GM23338 (cell line): ENCODE measurements around the gene GRID1. TPM values are rescaled to one million over a fixed set of nuclear protein-coding genes. Genes with fewer than 3 reads are reported as not detected.
"Not testable (repeated sequence)": the region's sequence is repeated elsewhere in the genome, so short reads cannot be mapped to it uniquely, and the experiment has no call there.

ENCODE experiments used
- ATAC-seq: fragments of 200-7000 bp; cut with Tn5 transposase; 3 replicates; pipeline ENCODE4 v1.9.1; 2020
- DNase-seq: peaks from one replicate; pipeline ENCODE4 v3.0.0-alpha.2; 2015; ENCODE audit warnings: low spot score
- H2AFZ ChIP-seq: fragments of 200-600 bp; sonication (generic); 2 replicates; pipeline ENCODE4 v1.8.0; 2016; ENCODE audit warnings: antibody characterized with exemption, mild to moderate bottlenecking, moderate library complexity
- H3F3A ChIP-seq: fragments of 200-600 bp; sonication (generic); replicated peaks from 2 replicates; pipeline ENCODE4 v1.8.0; 2017; ENCODE audit warnings: antibody characterized with exemption, mixed run types, low read depth
- H3K27ac ChIP-seq: fragments of 200-600 bp; sonication (generic); 2 replicates; pipeline ENCODE4 v1.6.1; 2016; ENCODE audit warnings: low read depth
- H3K27me3 ChIP-seq: fragments of 200-600 bp; sonication (generic); 2 replicates; pipeline ENCODE4 v1.8.0; 2016; ENCODE audit warnings: mild to moderate bottlenecking, mixed run types, moderate library complexity; ENCODE audit not compliant: insufficient read depth
- H3K36me3 ChIP-seq: fragments of 200-600 bp; sonication (generic); 2 replicates; pipeline ENCODE4 v1.8.0; 2016; ENCODE audit warnings: mild to moderate bottlenecking; ENCODE audit not compliant: insufficient read depth
- H3K4me1 ChIP-seq: fragments of 200-600 bp; sonication (generic); 2 replicates; pipeline ENCODE4 v1.8.0; 2016; ENCODE audit warnings: mild to moderate bottlenecking, moderate library complexity; ENCODE audit not compliant: insufficient read depth
- H3K4me2 ChIP-seq: fragments of 200-600 bp; sonication (generic); 2 replicates; pipeline ENCODE4 v1.7.1; 2017; ENCODE audit warnings: mixed run types
- H3K4me3 ChIP-seq: fragments of 200-600 bp; sonication (generic); 2 replicates; pipeline ENCODE4 v1.6.1; 2016; ENCODE audit warnings: mixed run types
- H3K79me2 ChIP-seq: fragments of 200-600 bp; sonication (generic); replicated peaks from 2 replicates; pipeline ENCODE4 v1.8.0; 2017; ENCODE audit warnings: mild to moderate bottlenecking; ENCODE audit not compliant: insufficient read depth
- H3K9me2 ChIP-seq: fragments of 200-600 bp; sonication (generic); 2 replicates; pipeline ENCODE4 v1.8.0; 2017; ENCODE audit not compliant: insufficient read depth
- H4K20me1 ChIP-seq: fragments of 200-600 bp; sonication (generic); replicated peaks from 2 replicates; pipeline ENCODE4 v1.8.0; 2017; ENCODE audit warnings: mild to moderate bottlenecking; ENCODE audit not compliant: insufficient read depth
- H3K27ac Mint-ChIP-seq: 2 replicates; pipeline ENCODE4 v1.8.0; 2020; ENCODE audit warnings: inconsistent platforms, mild to moderate bottlenecking, moderate library complexity, mixed read lengths
- H3K27me3 Mint-ChIP-seq: 3 replicates; pipeline ENCODE4 v1.8.0; 2022; ENCODE audit warnings: low read depth, mild to moderate bottlenecking, moderate library complexity, mixed read lengths, inconsistent platforms; ENCODE audit not compliant: insufficient read depth, poor library complexity
- H3K36me3 Mint-ChIP-seq: 3 replicates; pipeline ENCODE4 v1.8.0; 2021; ENCODE audit warnings: low read depth, mild to moderate bottlenecking, inconsistent platforms, moderate library complexity, mixed read lengths
- H3K4me1 Mint-ChIP-seq: 3 replicates; pipeline ENCODE4 v1.8.0; 2020; ENCODE audit warnings: mild to moderate bottlenecking, inconsistent platforms, mixed read lengths
- H3K4me3 Mint-ChIP-seq: 3 replicates; pipeline ENCODE4 v1.8.0; 2021; ENCODE audit warnings: moderate library complexity, mild to moderate bottlenecking, inconsistent platforms, mixed read lengths
- H3K9me3 Mint-ChIP-seq: 3 replicates; pipeline ENCODE4 v1.8.0; 2020; ENCODE audit warnings: moderate library complexity, mild to moderate bottlenecking, inconsistent platforms, mixed read lengths
- CREB1 ChIP-seq: fragments of 250-450 bp; sonication (Bioruptor Pico); IDR thresholded peaks from 2 replicates; pipeline ENCODE4 v1.5.0; 2020; ENCODE audit warnings: low read depth, mild to moderate bottlenecking, moderate library complexity
- ETS1 ChIP-seq: IDR thresholded peaks from 2 replicates; pipeline ENCODE4 v1.6.1; 2016; ENCODE audit warnings: antibody characterized with exemption
- EZH2 ChIP-seq: fragments of 200-600 bp; sonication (generic); IDR thresholded peaks from one replicate; pipeline ENCODE4 v1.8.0; 2017; ENCODE audit warnings: antibody characterized with exemption, mild to moderate bottlenecking, low read depth; ENCODE audit not compliant: unreplicated experiment
- EZH2phosphoT487 ChIP-seq: fragments of 200-600 bp; sonication (generic); IDR thresholded peaks from one replicate; pipeline ENCODE4 v1.8.1; 2018; ENCODE audit warnings: antibody characterized with exemption; ENCODE audit not compliant: unreplicated experiment
- NANOG ChIP-seq: IDR thresholded peaks from 2 replicates; pipeline ENCODE4 v1.6.1; 2016; ENCODE audit warnings: antibody characterized with exemption, borderline replicate concordance
- STAT1 ChIP-seq: IDR thresholded peaks from one replicate; pipeline ENCODE4 v1.6.1; 2016; ENCODE audit warnings: antibody characterized with exemption; ENCODE audit not compliant: unreplicated experiment
- ZNF331 ChIP-seq: fragments of 250-450 bp; sonication (Bioruptor Pico); IDR thresholded peaks from 2 replicates; pipeline ENCODE4 v1.5.0; 2020; ENCODE audit warnings: low read depth, mild to moderate bottlenecking, moderate library complexity
- ZNF462 ChIP-seq: fragments of 250-450 bp; sonication (Bioruptor Pico); IDR thresholded peaks from 2 replicates; pipeline ENCODE4 v1.5.0; 2020; ENCODE audit warnings: mild to moderate bottlenecking, moderate library complexity
- polyA plus RNA-seq: library from polyadenylated mRNA; unstranded; fragments of >200 nt; fragmentation: Nextera tagmentation; extraction: Ambion mirVana; gene quantifications from 2 replicates; pipeline ENCODE4 v1.2.1, GENCODE V29; 2016
- total RNA-seq: library from RNA; depleted of rRNA; stranded (reverse); fragments of >200 nt; shearing (Covaris generic); gene quantifications from 2 replicates; pipeline ENCODE4 v1.2.3, GENCODE V29; 2014
- TF ChIP-seq, protein P1 (sequence below): IDR thresholded peaks from one replicate; pipeline ENCODE4 v1.6.1; 2018; ENCODE audit warnings: antibody characterized with exemption; ENCODE audit not compliant: unreplicated experiment

GRID1 gene
- total and polyA plus RNA-seq, 2 experiments from 2014 or later, result 0.14 to 0.15 TPM

GRCh38 chr10:85847085-85847484 is 519.5 kb downstream of the GRID1 start:
- no peaks in the 10 kb centered on the region for H3K79me2 ChIP-seq
- Mint-ChIP-seq H3K36me3 (peaks cover 8% of the 10 kb centered on the region), H3K4me1 (no peaks in the 10 kb centered on the region), H3K27ac (no peak overlapping the region), H3K4me3 (no peak overlapping the region), H3K9me3 (peaks cover 63% of the 10 kb centered on the region), H3K27me3 (peaks cover 2% of the 10 kb centered on the region)
- no peak overlapping the region for H2AFZ ChIP-seq
- H3K27ac ChIP-seq, result no peak overlapping the region
- no peaks in the 10 kb centered on the region for H3K9me2 ChIP-seq
- TF ChIP-seq EZH2 (no peak), EZH2phosphoT487 (no peak), CREB1 (CRISPR knock-in tag) (no peak), NANOG (no peak), ETS1 (no peak), STAT1 (no peak), ZNF462 (CRISPR knock-in tag) (no peak), ZNF331 (CRISPR knock-in tag) (no peak)
- TF ChIP-seq, protein P1, sequence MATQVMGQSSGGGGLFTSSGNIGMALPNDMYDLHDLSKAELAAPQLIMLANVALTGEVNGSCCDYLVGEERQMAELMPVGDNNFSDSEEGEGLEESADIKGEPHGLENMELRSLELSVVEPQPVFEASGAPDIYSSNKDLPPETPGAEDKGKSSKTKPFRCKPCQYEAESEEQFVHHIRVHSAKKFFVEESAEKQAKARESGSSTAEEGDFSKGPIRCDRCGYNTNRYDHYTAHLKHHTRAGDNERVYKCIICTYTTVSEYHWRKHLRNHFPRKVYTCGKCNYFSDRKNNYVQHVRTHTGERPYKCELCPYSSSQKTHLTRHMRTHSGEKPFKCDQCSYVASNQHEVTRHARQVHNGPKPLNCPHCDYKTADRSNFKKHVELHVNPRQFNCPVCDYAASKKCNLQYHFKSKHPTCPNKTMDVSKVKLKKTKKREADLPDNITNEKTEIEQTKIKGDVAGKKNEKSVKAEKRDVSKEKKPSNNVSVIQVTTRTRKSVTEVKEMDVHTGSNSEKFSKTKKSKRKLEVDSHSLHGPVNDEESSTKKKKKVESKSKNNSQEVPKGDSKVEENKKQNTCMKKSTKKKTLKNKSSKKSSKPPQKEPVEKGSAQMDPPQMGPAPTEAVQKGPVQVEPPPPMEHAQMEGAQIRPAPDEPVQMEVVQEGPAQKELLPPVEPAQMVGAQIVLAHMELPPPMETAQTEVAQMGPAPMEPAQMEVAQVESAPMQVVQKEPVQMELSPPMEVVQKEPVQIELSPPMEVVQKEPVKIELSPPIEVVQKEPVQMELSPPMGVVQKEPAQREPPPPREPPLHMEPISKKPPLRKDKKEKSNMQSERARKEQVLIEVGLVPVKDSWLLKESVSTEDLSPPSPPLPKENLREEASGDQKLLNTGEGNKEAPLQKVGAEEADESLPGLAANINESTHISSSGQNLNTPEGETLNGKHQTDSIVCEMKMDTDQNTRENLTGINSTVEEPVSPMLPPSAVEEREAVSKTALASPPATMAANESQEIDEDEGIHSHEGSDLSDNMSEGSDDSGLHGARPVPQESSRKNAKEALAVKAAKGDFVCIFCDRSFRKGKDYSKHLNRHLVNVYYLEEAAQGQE, result no peak
- no peak for DNase-seq
- ATAC-seq, result no peak
- no peaks in the 10 kb centered on the region for H3K4me1 ChIP-seq
- H3K4me3 ChIP-seq, result no peak overlapping the region
- 0 out of 2 replicates have a peak, but pooled peaks cover under 1% of the 10 kb centered on the region for H3K36me3 ChIP-seq
- H3F3A ChIP-seq, result no peaks in the 10 kb centered on the region
- no peaks in the 10 kb centered on the region for H4K20me1 ChIP-seq
- H3K4me2 ChIP-seq, result no peak overlapping the region
- H3K27me3 ChIP-seq, result no peaks in the 10 kb centered on the region

- H3K36me3 ChIP-seq, H3K27me3 ChIP-seq, H3K27ac ChIP-seq, H3F3A ChIP-seq, H3K27me3 Mint-ChIP-seq, H3K4me2 ChIP-seq, H3K79me2 ChIP-seq, H3K4me3 ChIP-seq, H3K4me1 Mint-ChIP-seq, H3K4me3 Mint-ChIP-seq, H3K4me1 ChIP-seq, H4K20me1 ChIP-seq, H2AFZ ChIP-seq, ATAC-seq, H3K9me2 ChIP-seq, DNase-seq, H3K27ac Mint-ChIP-seq: not testable (repeated sequence)
- H3K9me3 Mint-ChIP-seq, result peaks cover 90% of the 10 kb centered on the region
- H3K36me3 Mint-ChIP-seq, result peaks cover 23% of the 10 kb centered on the region
Measured at GRCh38 chr10:85838660-85839059, 527.9 kb downstream of the GRID1 start.
